Activated T-helper 1 cell treated with Interleukin-2 at 50 U/mL for 16 hours (primary cell): ENCODE results near the gene HADHB.
"Not testable (repeated sequence)": the region's sequence is repeated elsewhere in the genome, so short reads cannot be mapped to it uniquely, and the experiment has no call there.

Experiments
- DNase-seq: peaks from one replicate; pipeline ENCODE4 v3.0.0-alpha.2; 2020; ENCODE audit warnings: low read depth

The HADHB gene

DNA sequence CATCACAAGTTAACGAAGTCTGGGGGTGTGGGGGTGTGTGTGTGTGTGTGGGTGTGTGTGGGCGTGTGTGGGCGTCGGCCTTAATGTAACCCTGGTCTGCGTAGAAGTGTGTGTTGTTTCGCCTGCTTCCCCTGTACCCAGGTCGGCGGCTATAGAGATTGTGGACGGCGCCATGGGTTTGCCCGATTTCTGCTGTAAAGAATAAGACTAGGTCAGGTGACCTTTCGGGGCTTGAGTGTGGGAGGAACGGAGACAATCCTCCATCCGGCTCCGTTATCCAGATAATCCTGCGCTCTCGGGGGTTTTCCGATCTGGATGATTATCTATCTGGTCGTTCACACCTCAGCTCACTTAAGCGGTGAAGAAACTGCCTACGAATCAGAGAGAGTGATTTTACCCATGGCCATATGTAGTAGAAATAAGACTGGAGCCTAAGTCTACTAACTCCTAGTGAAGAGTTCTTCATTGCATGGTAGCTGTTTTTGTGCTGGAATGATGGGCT lies 543 bp downstream of the HADHB start:
- DNase-seq: peak; percentile 8

DNA sequence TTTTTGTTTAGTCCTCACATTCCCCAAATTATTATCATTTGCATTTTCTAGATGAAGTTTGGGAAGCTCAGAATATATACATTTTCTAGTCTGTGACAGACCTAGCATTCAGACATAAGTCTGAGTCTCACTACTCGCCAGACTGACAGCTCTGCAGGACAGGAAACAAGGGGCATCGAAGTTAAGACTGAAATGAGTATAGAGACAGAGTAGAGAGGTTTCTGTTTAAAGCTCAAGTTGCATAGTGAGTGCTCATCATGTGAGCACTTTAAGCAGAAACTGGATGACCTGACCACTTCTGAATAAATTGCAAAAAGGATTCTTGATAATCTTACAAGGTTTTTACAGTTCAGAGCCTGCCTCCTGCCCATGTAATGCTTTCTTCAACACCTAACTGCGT lies 1.1 kb downstream of the HADHB start:
- DNase-seq: no peak

DNA sequence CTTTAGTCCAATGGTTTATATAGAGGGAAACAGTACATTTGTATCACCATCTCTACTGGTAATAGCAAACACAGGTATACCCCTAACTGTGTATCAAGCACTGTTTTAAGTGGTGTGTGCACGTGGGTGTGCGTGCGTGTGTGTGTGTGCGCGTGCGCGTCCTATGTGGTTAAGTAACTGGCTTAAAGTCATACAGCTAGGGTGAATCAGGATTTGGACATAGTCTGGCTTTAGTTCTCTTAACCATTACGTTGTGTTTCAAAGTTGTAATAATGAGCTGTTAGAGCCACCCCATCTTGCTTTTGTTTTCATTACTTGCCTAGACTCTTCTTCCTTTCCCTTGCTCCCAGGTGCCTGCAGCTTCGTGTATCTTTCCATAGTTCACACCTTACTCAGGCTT lies 2.1 kb downstream of the HADHB start:
- DNase-seq: no peak

DNA sequence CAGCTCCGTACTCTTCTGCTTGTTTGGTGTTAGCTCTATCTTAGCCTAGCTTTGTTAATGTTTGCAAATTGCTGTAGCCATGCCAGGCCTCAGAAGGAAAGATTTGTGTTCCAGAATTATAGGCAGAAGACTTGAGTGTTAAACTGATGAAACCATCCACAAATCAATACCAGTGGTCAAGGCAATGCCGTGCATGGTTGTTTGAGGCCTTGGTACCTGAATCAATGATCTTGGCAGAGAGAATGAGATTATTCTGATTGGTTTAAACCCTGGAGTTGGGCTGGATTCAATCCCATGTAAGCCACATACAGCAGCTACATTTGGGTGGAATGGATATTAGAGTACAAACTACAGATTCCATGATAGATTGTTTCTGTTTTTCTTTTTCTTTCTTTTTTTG lies 4.9 kb downstream of the HADHB start:
- DNase-seq: no peak

DNA sequence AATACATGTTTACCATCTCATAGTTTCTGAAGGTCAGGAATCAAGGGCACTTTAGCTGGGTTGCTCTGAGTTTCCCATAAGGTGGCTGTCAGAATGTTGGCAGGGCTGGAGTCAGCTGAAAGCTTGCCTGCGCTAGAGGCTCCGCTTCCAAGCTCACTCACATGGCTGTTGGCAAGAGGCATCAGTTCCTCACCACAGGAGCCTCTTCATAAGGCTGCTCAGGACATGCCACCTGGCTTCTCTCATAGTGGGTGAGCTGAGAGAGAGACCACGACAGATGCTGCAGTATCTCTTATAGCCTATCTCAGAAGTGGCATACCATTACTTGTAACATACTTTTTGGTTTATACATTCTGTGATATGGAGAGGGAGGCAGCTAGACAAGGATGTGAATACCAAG lies 7.2 kb downstream of the HADHB start:
- no peak for DNase-seq

DNA sequence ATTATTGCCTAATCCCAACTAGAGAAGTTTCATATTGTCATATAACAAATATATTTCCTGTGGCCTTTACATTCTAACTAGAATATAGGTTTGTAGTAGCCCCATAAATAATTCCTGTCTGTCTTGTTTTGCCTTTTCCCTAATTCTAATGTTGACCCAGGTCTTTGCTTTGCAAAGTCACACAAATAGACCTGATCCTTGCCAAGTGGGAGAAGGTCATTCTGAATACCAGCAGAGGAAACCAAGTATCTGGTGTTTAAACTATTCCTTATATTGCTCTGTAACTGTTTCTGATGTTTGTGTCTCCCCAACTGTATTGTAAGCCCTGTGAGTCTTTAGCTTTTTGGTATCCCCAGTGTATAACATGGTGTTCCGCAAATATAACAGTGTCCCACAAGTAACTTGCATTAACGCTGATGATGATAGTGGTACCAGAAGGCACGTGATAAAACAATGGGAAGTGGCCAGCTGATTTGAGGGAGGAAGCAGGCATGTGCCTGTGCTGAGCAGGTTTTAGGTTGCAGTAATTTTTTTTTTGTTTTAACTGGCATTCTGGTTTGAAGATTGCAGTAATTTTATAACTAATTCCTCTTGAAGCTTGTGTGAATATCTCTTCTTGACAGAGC lies 11.1 kb downstream of the HADHB start:
- DNase-seq: no peak

DNA sequence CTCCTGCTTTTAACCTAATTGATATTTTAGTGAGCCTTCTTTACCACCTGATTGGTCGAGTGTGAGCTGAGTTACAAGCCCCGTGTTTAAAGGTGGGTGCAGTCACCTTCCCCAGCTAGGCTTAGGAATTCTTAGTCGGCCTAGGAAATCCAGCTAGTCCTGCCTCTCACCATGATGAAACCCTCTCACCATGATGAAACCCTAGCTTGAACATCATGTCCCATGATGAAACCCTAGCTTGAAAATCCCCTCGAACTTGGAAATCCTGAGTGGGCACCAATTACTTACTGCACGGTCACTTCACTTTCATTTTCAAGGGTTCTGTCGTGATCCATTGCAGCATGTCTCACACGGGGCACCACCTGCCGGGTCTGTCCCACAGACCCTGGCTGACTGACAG lies 14.1 kb downstream of the HADHB start:
- not testable (repeated sequence) for DNase-seq

DNA sequence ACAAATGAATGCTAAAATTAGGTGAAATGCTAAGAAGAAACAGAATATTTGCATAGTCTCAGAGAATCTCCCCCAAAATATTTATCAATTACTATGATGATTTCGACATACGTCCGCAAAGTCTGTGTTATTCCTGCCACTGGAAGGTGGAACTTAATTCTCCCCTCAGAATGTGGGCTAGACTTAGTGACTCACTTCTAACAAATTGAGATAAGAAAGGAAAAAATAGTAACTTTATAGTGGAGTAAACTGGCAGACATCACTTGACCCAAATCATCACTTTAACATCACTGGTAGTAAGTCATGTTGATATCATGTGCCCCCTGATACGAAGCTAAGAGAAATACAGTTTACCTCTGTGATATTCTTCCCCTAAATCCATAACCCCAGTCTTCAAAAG lies 23.5 kb downstream of the HADHB start:
- DNase-seq: no peak

GRCh38 chr2:26268670-26269385 lies 24.1 kb downstream of the HADHB start:
- DNase-seq: not testable (repeated sequence)

- DNase-seq: no peak
Measured at GRCh38 chr2:26269571-26270158, 24.9 kb downstream of the HADHB start.

- no peak for DNase-seq
Measured at GRCh38 chr2:26270373-26270772, 25.6 kb downstream of the HADHB start.

DNA sequence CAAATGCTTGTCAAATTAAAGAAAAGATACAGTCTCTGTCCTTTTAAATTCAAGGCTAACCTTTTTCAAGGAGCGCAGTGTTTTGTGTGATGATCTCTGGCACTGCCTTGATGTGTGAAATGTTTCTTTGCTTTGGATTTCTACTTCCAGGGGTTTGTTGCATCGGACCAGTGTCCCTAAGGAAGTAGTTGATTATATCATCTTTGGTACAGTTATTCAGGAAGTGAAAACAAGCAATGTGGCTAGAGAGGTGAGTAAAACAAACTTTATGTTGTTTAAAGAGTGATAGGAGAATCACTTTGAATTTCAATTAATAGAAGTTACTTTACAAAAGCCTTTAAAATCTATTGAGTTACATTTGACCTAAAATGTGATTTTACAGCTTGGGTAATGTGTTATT lies 28.8 kb downstream of the HADHB start:
- no peak for DNase-seq

GRCh38 chr2:26274058-26274613 lies 29.4 kb downstream of the HADHB start:
- DNase-seq: no peak

- no peak for DNase-seq
Measured at GRCh38 chr2:26276484-26277227, 31.9 kb downstream of the HADHB start.

DNA sequence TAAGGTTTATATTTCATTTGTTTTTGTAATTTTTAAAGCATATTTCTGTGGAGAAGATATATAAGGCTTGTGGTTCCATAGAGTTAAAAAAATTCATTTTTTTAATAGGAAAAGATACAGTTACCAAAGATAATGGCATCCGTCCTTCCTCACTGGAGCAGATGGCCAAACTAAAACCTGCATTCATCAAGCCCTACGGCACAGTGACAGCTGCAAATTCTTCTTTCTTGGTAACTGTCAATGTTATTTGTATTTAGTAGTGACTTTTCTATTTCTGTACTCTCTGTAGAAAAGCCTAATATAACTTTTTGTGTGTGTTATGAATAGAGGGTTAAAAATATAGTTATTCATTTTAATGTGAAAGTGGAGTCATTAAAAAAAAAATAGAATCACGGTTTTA lies 35.1 kb downstream of the HADHB start:
- DNase-seq: no peak

DNA sequence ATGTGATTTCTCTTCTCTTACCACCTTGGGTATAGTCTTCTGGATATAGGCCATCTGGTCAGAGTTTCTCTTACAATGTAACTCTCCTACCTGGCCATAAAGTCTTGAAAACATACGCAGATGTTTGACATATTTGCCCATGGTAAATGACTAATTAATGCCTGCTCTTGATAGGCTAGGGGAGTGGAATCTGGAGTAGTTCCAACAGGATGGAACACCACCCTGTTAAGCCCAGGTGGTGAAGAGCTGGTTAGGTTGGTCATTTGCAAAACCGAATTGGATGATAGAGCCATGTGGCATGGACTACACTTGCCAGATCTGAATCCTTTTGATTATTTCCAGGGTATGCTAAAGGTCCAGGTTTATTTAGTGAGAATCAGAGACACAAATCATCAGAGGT lies 36.5 kb downstream of the HADHB start:
- DNase-seq: no peak

DNA sequence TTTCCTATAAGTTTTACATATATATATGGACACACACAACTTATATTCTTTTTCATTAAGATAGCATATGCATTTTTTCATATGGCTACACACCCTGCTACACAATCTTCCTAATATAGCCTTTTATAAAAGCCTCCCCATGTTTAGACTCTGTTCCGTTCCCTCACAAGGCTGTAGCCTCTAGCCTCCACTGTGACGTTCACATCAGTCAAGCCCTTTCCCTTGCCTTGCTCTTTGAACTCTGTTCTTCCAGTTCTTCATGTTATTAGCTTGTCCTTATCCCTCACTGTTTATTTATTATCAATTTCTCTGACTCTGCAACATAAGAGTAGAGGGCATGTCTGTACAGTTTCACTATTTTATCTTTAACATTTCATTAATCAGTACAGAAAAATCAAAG lies 38.9 kb downstream of the HADHB start:
- no peak for DNase-seq

GRCh38 chr2:26284132-26284531 lies 39.4 kb downstream of the HADHB start:
- no peak for DNase-seq

DNA sequence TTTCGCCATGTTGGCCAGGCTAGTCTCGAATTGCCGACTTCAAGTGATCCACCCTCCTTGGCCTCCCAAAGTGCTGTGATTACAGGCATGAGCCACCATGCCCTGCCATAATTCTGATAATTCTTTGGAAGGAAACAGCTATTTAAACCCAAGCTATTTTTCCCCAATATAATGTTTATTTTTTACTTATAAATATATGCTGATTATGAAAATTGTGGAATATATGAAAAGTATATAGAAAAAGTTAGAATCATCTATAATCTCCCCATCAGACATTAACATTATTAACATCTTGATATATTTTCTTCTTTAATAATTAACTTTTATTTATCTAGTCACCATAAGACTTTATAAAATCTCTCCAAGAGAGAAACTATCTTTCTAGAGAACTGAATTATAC lies 41.2 kb downstream of the HADHB start:
- DNase-seq: no peak

DNA sequence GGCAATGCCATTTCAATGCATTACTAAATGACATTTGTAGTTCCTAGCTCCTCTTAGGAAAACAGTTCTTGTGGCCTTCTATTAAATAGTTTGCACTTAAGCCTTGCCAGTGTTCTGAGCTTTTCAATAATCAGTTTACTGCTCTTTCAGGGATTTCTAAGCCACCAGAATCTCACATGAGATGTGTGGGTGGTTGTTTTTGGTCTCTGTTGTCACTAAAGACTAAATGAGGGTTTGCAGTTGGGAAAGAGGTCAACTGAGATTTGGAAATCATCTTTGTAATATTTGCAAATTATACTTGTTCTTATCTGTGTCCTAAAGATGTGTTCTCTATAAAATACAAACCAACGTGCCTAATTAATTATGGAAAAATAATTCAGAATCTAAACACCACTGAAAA lies 45.3 kb downstream of the HADHB start:
- no peak for DNase-seq

GRCh38 chr2:26292646-26293045 lies 47.9 kb downstream of the HADHB start:
- DNase-seq: no peak

- no peak for DNase-seq
Measured at GRCh38 chr2:26295511-26295910, 50.8 kb downstream of the HADHB start.
